Small intestine (tissue), 7 donors: Measurements from ENCODE around the gene SLK. TPM values are rescaled to one million over a fixed set of nuclear protein-coding genes. Genes with fewer than 3 reads are reported as not detected.

Source experiments
- DNase-seq, 2 donors: peaks; one replicate each; pipeline versions ENCODE4 v3.0.0 to v3.0.0-alpha.2; 2013
- FAIRE-seq: peaks from 2 replicates; lab custom pipeline; 2012; peaks lifted over from hg19 to GRCh38; lab: Jason Lieb, UNC
- H3K27ac ChIP-seq, 3 donors: one replicate each; pipeline ENCODE4 v1.5.1; 2013; ENCODE audit warnings: low read length in 2 of 3, mild to moderate bottlenecking in 2 of 3, control low read depth in 1 of 3, inconsistent platforms in 1 of 3, low read depth in 1 of 3, moderate library complexity in 1 of 3
- H3K27me3 ChIP-seq, 3 donors: one replicate each; pipeline ENCODE4 v1.6.1; 2013; ENCODE audit warnings: low read length in 3 of 3, inconsistent platforms in 1 of 3; ENCODE audit not compliant: control insufficient read depth in 3 of 3, insufficient read depth in 3 of 3
- H3K36me3 ChIP-seq, 3 donors: one replicate each; pipeline ENCODE4 v1.6.1; 2013; ENCODE audit warnings: low read length in 3 of 3, inconsistent platforms in 1 of 3, low read depth in 1 of 3, mild to moderate bottlenecking in 1 of 3, moderate library complexity in 1 of 3; ENCODE audit not compliant: control insufficient read depth in 3 of 3, insufficient read depth in 2 of 3
- H3K4me1 ChIP-seq, 3 donors: one replicate each; pipeline ENCODE4 v1.6.1; 2013; ENCODE audit warnings: low read length in 2 of 3, inconsistent platforms in 1 of 3, low read depth in 1 of 3, mild to moderate bottlenecking in 1 of 3, moderate library complexity in 1 of 3; ENCODE audit not compliant: control insufficient read depth in 3 of 3, insufficient read depth in 2 of 3
- H3K4me3 ChIP-seq, 3 donors: one replicate each; pipeline ENCODE4 v1.5.1; 2013; ENCODE audit warnings: low read length in 3 of 3, control low read depth in 1 of 3, inconsistent platforms in 1 of 3, low read depth in 1 of 3, mild to moderate bottlenecking in 1 of 3, moderate library complexity in 1 of 3
- H3K9me3 ChIP-seq, 2 donors: one replicate each; pipeline ENCODE4 v1.6.1; 2013; ENCODE audit warnings: low read depth in 1 of 2, low read length in 1 of 2; ENCODE audit not compliant: control insufficient read depth in 2 of 2, insufficient read depth in 1 of 2
- WGBS, 3 donors: extraction: QIAGEN DNeasy Blood & Tissue Kit; methylation state at CpG; one replicate each; pipeline ENCODE4 v1.1.7; 2013; 5-methylcytosine and 5-hydroxymethylcytosine counted together
- polyA plus RNA-seq, 4 donors: library from polyadenylated mRNA; stranded (reverse) in 3 of 4; unstranded in 1 of 4; fragments of 200-250 nt in 3 of 4; fragments of 120-200 nt in 1 of 4; gene quantifications; one replicate each; pipeline versions ENCODE4 v1.2.1 to v1.2.3, GENCODE V29; 2013
- donor health status: healthy with polysubstance abuse.
- donor health status: control.
- donor health status: control.
- donor health status: Bipolar disorder and iron deficiency.
- donor health status: healthy.

The SLK gene
- polyA plus RNA-seq, 4 donors: 11.2 to 33.0 (median 14.3) TPM

DNA sequence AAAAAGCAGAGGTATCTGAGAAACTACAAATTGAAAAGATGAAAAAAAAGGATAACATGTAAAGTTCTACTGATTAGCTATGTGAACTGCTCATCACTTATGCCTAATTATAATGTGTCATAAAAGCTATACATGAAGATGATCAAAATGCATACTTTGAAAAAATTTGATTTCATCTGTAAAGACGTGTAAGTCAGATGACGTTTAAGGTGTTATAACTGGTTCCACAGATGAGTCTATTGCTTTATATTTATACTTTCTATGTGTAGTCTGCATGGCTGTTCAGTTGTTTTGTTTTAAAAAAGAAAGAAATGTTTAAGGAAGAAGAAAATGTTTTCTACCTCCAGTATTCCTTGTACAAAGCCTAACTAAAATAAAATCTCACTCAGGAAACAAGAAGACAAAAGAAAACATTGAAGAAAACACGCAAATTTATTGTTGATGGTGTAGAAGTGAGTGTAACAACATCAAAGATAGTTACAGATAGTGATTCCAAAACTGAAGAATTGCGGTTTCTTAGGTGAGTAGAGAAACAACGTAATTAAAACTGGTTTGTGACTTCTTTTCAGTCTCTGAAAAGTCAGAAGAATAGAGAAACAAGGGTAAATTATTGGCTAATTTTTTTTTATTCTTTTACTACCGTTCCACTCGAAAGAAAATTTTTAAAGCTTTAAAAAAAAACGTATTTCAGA lies 38.4 kb downstream of the SLK start:
- Histone ChIP-seq H3K36me3 (peaks cover 2 to 17% (median 13%) of the 10 kb centered on the region in 3 donors), H3K4me3 (no peak overlapping the region), H3K27ac (no peak overlapping the region), H3K4me1 (no peaks in the 10 kb centered on the region), H3K9me3 (no peaks in the 10 kb centered on the region), H3K27me3 (no peaks in the 10 kb centered on the region)
- no peak for FAIRE-seq
- DNase-seq: no peak
- WGBS, 3 donors: 91% methylated on average over 8 of the region's 8 CpGs

DNA sequence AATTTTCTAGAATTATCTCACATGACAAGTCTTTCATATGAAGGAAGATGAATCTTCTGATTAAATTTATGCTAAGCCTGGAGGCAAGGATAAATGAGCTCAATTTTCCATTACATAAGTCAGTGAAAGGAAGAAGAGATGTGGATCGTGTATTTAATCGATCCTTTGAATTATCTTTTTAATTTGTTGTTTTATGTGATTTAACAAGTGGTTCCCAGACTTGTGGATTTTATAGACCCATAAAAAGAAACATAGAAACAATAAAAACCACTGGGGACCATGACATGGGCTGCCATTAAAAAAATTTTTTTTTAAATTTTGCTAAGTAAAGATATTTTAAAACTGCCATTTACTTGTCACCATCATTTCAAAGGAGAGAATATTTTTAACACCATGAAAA lies 45.0 kb downstream of the SLK start:
- 97 to 98% (median 98%) methylated on average over 2 of the region's 2 CpGs for WGBS, 3 donors
- FAIRE-seq (no peak), DNase-seq (no peak)
- Histone ChIP-seq H3K9me3 (no peaks in the 10 kb centered on the region), H3K4me1 (no peaks in the 10 kb centered on the region), H3K27ac (no peak overlapping the region), H3K27me3 (no peaks in the 10 kb centered on the region), H3K36me3 (peaks cover 7 to 14% (median 8%) of the 10 kb centered on the region in 3 donors), H3K4me3 (no peak overlapping the region)

GRCh38 chr10:104013489-104013888 lies 46.5 kb downstream of the SLK start:
- no peak overlapping the region for H3K4me3 ChIP-seq
- FAIRE-seq (no peak), DNase-seq (no peak)
- H3K4me1 ChIP-seq: no peaks in the 10 kb centered on the region
- no peaks in the 10 kb centered on the region for H3K27me3 ChIP-seq
- WGBS, 3 donors: 92 to 97% (median 97%) methylated on average over 4 of the region's 4 CpGs
- no peak overlapping the region for H3K27ac ChIP-seq
- no peaks in the 10 kb centered on the region for H3K9me3 ChIP-seq
- peaks cover 5 to 8% (median 5%) of the 10 kb centered on the region in 3 donors for H3K36me3 ChIP-seq

GRCh38 chr10:104014176-104014575 lies 47.2 kb downstream of the SLK start:
- H3K9me3 ChIP-seq: no peaks in the 10 kb centered on the region
- no peaks in the 10 kb centered on the region for H3K4me1 ChIP-seq
- DNase-seq (no peak), FAIRE-seq (no peak)
- H3K4me3 ChIP-seq: no peak overlapping the region
- H3K27ac ChIP-seq: no peak overlapping the region
- H3K27me3 ChIP-seq: no peaks in the 10 kb centered on the region
- WGBS, 3 donors: 83 to 94% (median 88%) methylated on average over 2 of the region's 2 CpGs
- peaks cover 6 to 8% (median 7%) of the 10 kb centered on the region in 3 donors for H3K36me3 ChIP-seq

GRCh38 chr10:104016661-104017060 lies 49.7 kb downstream of the SLK start:
- Histone ChIP-seq H3K4me1 (no peaks in the 10 kb centered on the region), H3K27ac (no peak overlapping the region), H3K27me3 (no peaks in the 10 kb centered on the region), H3K9me3 (no peaks in the 10 kb centered on the region), H3K36me3 (peaks cover 12 to 15% (median 15%) of the 10 kb centered on the region in 3 donors), H3K4me3 (no peak overlapping the region)
- FAIRE-seq (no peak), DNase-seq (no peak)
- WGBS, 3 donors: 58 to 80% (median 73%) methylated on average over 1 of the region's 1 CpG

DNA sequence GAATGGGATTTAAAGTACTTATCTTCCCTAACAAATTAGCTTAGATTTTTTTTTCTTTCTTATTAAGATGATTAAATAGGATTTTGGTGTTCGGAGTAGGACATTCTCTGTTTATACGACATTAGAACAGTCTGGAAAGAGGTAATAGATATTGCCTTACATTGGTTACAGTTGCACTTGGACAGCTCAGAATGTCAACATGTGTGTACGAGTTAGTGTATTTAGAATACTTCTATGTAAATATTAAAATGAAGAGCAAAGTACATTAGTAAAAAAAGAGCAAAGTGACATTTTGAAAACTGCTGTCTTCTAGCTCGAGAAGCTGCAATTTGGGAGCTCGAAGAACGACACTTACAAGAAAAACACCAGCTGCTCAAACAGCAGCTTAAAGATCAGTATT lies 51.5 kb downstream of the SLK start:
- H3K27ac ChIP-seq: no peak overlapping the region
- no peaks in the 10 kb centered on the region for H3K4me1 ChIP-seq
- DNase-seq (no peak), FAIRE-seq (no peak)
- H3K9me3 ChIP-seq: no peaks in the 10 kb centered on the region
- WGBS, 3 donors: 77 to 90% (median 89%) methylated on average over 6 of the region's 6 CpGs
- peaks cover 9 to 25% (median 21%) of the 10 kb centered on the region in 3 donors for H3K36me3 ChIP-seq
- no peaks in the 10 kb centered on the region for H3K27me3 ChIP-seq
- H3K4me3 ChIP-seq: no peak overlapping the region

- H3K9me3 ChIP-seq: no peaks in the 10 kb centered on the region
- no peak for FAIRE-seq
- H3K36me3 ChIP-seq: peaks cover 16 to 29% (median 28%) of the 10 kb centered on the region in 3 donors
These were observed 53.1 kb downstream of the SLK start for GRCh38 chr10:104020020-104020419.

DNA sequence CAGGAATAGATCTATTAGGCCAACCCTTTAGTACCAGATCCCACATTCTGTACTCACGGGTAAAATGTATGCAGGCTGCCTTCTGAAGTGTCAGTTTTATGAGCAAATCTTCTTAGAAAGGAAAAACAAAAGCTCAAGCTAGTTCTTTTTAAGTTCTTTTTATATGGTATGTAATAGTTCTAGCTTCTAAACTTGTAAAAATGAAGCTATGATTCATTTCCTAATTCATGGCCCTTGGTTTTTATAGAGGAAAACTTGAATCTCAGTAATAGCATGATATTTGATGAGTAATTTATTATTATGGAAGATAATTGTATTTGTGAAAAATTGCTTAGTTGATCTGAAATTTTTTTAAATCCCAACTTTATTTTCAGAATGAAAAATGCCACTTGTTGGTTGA lies 54.3 kb downstream of the SLK start:
- WGBS, 3 donors: 85 to 97% (median 93%) methylated on average over 1 of the region's 1 CpG
- H3K4me3 ChIP-seq: no peak overlapping the region
- H3K36me3 ChIP-seq: peaks cover 16 to 29% (median 27%) of the 10 kb centered on the region in 3 donors
- DNase-seq (no peak), FAIRE-seq (no peak)
- H3K4me1 ChIP-seq: no peaks in the 10 kb centered on the region
- no peak overlapping the region for H3K27ac ChIP-seq
- H3K9me3 ChIP-seq: no peaks in the 10 kb centered on the region
- H3K27me3 ChIP-seq: no peaks in the 10 kb centered on the region

More at GRCh38 chr10:104020020-104020419, 53.1 kb downstream of the SLK start:
- H3K4me3 ChIP-seq: no peak overlapping the region
- no peak for DNase-seq
- no peaks in the 10 kb centered on the region for H3K4me1 ChIP-seq
- H3K27ac ChIP-seq: no peak overlapping the region
- no peaks in the 10 kb centered on the region for H3K27me3 ChIP-seq
- WGBS, 3 donors: 75 to 94% (median 89%) methylated on average over 1 of the region's 1 CpG
